Measurements from ENCODE around the gene C1orf53. TPM values are rescaled to one million over a fixed set of nuclear protein-coding genes. Genes with fewer than 3 reads are reported as not detected.

C1orf53 gene
- total and polyA plus RNA-seq, 2 of the 13 experiments (the other 11 are each of a cell fraction or from before 2014, with no cell fraction given) = 5.8 to 10.1 TPM

- ATAC-seq = no peak
- TF ChIP-seq CBX5 (CRISPR knock-in tag; IDR thresholded peaks at IDR 0.05; ENCODE audit: borderline replicate concordance) = no peak
- no peak for TF ChIP-seq THAP7 (CRISPR knock-in tag; IDR thresholded peaks at IDR 0.05)
- no peak for TF ChIP-seq ATF6 (CRISPR knock-in tag; conservative IDR thresholded peaks at IDR 0.05)
- no peak for TF ChIP-seq ZNF772 (CRISPR knock-in tag; IDR thresholded peaks at IDR 0.05)
- no peak for TF ChIP-seq ZNF160 (CRISPR knock-in tag; IDR thresholded peaks at IDR 0.05)
- TF ChIP-seq ATRX (CRISPR knock-in tag; IDR thresholded peaks at IDR 0.05; ENCODE audit: borderline replicate concordance) = no peak
- no peak for TF ChIP-seq PREB (CRISPR knock-in tag; IDR thresholded peaks at IDR 0.05)
- TF ChIP-seq ZNF451 (CRISPR knock-in tag; IDR thresholded peaks at IDR 0.05) = no peak
- TF ChIP-seq MZF1 (CRISPR knock-in tag; IDR thresholded peaks at IDR 0.05; ENCODE audit: borderline replicate concordance) = no peak
- no peak for TF ChIP-seq RBM39 (IDR thresholded peaks at IDR 0.05; ENCODE audit: low read depth, low read length, poor library complexity, severe bottlenecking)
- no peak for TF ChIP-seq PRDM4 (CRISPR knock-in tag; IDR thresholded peaks at IDR 0.05; ENCODE audit: borderline replicate concordance)
- no peak for TF ChIP-seq ZNF639 (CRISPR knock-in tag; conservative IDR thresholded peaks at IDR 0.05)
Measured at GRCh38 chr1:197915260-197915861, 12.9 kb downstream of the C1orf53 start.

More at GRCh38 chr1:197915260-197915861, 12.9 kb downstream of the C1orf53 start:
- no peaks in the 10 kb centered on the region for H3K79me2 ChIP-seq (ENCODE audit: insufficient read depth, low read length)
- peak overlapping the region in 1 of 3 experiments; percentile 68; a peak in 1 of 6 replicates for H3K4me3 ChIP-seq (replicated peaks in 1 of 3; ENCODE audit: insufficient read depth in 1 of 3, low read depth in 2 of 3, low read length in 3 of 3)
- no peak overlapping the region for H2AFZ ChIP-seq (ENCODE audit: low read length)
- POLR2A ChIA-PET = interaction anchor here (1.2 to 4.4 kb wide), 2 partner anchors 10 to 13 kb away, joined by 3 to 25 read pairs; partner anchors contain the start of gene C1orf53
- DNase-seq (ENCODE audit: low spot score) = no peak
- H3K4me1 ChIP-seq (ENCODE audit: insufficient read depth, low read length) = peaks cover 58% of the 10 kb centered on the region
- FAIRE-seq = no peak
- intact Hi-C loops (cut with micrococcal nuclease; ENCODE audit: unreplicated experiment) (loop anchor here (1.0 to 5.0 kb wide), 2 partner anchors 138 to 300 kb away; partner anchors contain the start of gene DENND1B), in situ Hi-C loops (cut with HindIII; ENCODE audit: extremely low pct_ligation_motif_present, low pct_unique_long_range_greater_than_20kb) (loop anchor here (10.0 kb wide), 1 partner anchor 141 kb away; the partner anchor contains the start of gene DENND1B)
- peak overlapping the region; percentile 88 for H3K4me2 ChIP-seq (ENCODE audit: low read depth, low read length)
- no peaks in the 10 kb centered on the region for H3K36me3 ChIP-seq (replicated peaks in 1 of 2; ENCODE audit: control insufficient read depth in 1 of 2, insufficient read depth in 2 of 2, low read length in 2 of 2)
- H3K9ac ChIP-seq (ENCODE audit: insufficient read depth, low read depth, low read length) = no peak overlapping the region
- peaks cover 20 to 95% of the 10 kb centered on the region in 2 experiments for H3K27me3 ChIP-seq (ENCODE audit: control insufficient read depth in 1 of 2, insufficient read depth in 2 of 2, low read length in 2 of 2)
- WGBS (ENCODE audit: low lambda C conversion rate) = 0% methylated on average over 7 of the region's 7 CpGs
- no peak overlapping the region for H3K27ac ChIP-seq (ENCODE audit: extremely low read length, insufficient read depth, low read length)
- H3K9me3 ChIP-seq (ENCODE audit: low read length) = no peaks in the 10 kb centered on the region
- H4K20me1 ChIP-seq (ENCODE audit: insufficient read depth, low read length) = no peaks in the 10 kb centered on the region
- CTCF ChIA-PET (ENCODE audit: low intra/inter-chr PET ratio, low total read pairs) = interaction anchor here (1.7 to 2.8 kb wide), 2 partner anchors 9 to 300 kb away, joined by 3 to 9 read pairs; no protein-coding TSS in a partner anchor
- BruUV-seq (replicated peaks) = no TSS peak

All from HepG2 (cell line).